ENCODE data around the gene FYCO1. TPM values are rescaled to one million over a fixed set of nuclear protein-coding genes. Genes with fewer than 3 reads are reported as not detected.

FYCO1 gene
- total and polyA plus RNA-seq, 2 donors (not counting 1 experiment from before 2014, with no cell fraction given): 19.2 to 82.2 TPM

GRCh38 chr3:45984331-45985312, 11.0 kb downstream of the FYCO1 start:
- peaks cover 2% of the 10 kb centered on the region for H3K36me3 ChIP-seq (ENCODE audit: control insufficient read depth, insufficient read depth, low read length)
- peak overlapping the region; percentile 94 for H3K27ac ChIP-seq (ENCODE audit: insufficient read depth, low read length)
- H3K79me2 ChIP-seq (ENCODE audit: control insufficient read depth, insufficient read depth, low read length): peaks cover 14% of the 10 kb centered on the region
- TF ChIP-seq EZH2 (IDR thresholded peaks at IDR 0.05; ENCODE audit: low read length, missing control alignments) (no peak), CTCF (conservative IDR thresholded peaks at IDR 0.05 in 1 of 2, IDR thresholded peaks at IDR 0.05 in 1 of 2; ENCODE audit: low read depth in 1 of 2, low read length in 2 of 2) (no peak)
- DNase-seq (ENCODE audit: low read depth in 2 of 2): peak in 1 of 2 donors; percentile 62
- H3K9ac ChIP-seq (ENCODE audit: insufficient read depth, low read length): no peak overlapping the region
- H3K4me1 ChIP-seq (ENCODE audit: control insufficient read depth, extremely low read depth, insufficient read depth, low read length): peaks cover 56% of the 10 kb centered on the region
- H3K9me3 ChIP-seq (ENCODE audit: control insufficient read depth, insufficient read depth, low read depth, low read length): no peaks in the 10 kb centered on the region
- no peak overlapping the region for H3K4me3 ChIP-seq (replicated peaks in 1 of 4; ENCODE audit: control extremely low read depth in 1 of 4, insufficient read depth in 1 of 4, low read depth in 3 of 4, low read length in 4 of 4)
- no peak overlapping the region for H2AFZ ChIP-seq (ENCODE audit: low read length)
- H4K20me1 ChIP-seq (ENCODE audit: control insufficient read depth, extremely low read depth, insufficient read depth, low read length): no peaks in the 10 kb centered on the region
- H3K4me2 ChIP-seq (ENCODE audit: extremely low read depth, insufficient read depth, low read length): peak overlapping the region; percentile 4
- H3K27me3 ChIP-seq (ENCODE audit: control insufficient read depth, insufficient read depth, low read length): no peaks in the 10 kb centered on the region

GRCh38 chr3:45983770-45984169, 11.9 kb downstream of the FYCO1 start:
- H3K4me2 ChIP-seq (ENCODE audit: extremely low read depth, insufficient read depth, low read length): no peak overlapping the region
- H4K20me1 ChIP-seq (ENCODE audit: control insufficient read depth, extremely low read depth, insufficient read depth, low read length): no peaks in the 10 kb centered on the region

More at GRCh38 chr3:45983770-45984169, 11.9 kb downstream of the FYCO1 start:
- no peak overlapping the region for H2AFZ ChIP-seq (ENCODE audit: low read length)
- H3K4me3 ChIP-seq (replicated peaks in 1 of 4; ENCODE audit: control extremely low read depth in 1 of 4, insufficient read depth in 1 of 4, low read depth in 3 of 4, low read length in 4 of 4): no peak overlapping the region
- no peak overlapping the region for H3K27ac ChIP-seq (ENCODE audit: insufficient read depth, low read length)
- peaks cover 50% of the 10 kb centered on the region for H3K4me1 ChIP-seq (ENCODE audit: control insufficient read depth, extremely low read depth, insufficient read depth, low read length)
- DNase-seq (ENCODE audit: low read depth in 2 of 2): no peak
- H3K79me2 ChIP-seq (ENCODE audit: control insufficient read depth, insufficient read depth, low read length): peaks cover 14% of the 10 kb centered on the region
- no peak for TF ChIP-seq EZH2 (IDR thresholded peaks at IDR 0.05; ENCODE audit: low read length, missing control alignments)
- no peak for TF ChIP-seq CTCF (conservative IDR thresholded peaks at IDR 0.05 in 1 of 2, IDR thresholded peaks at IDR 0.05 in 1 of 2; ENCODE audit: low read depth in 1 of 2, low read length in 2 of 2)
- H3K9ac ChIP-seq (ENCODE audit: insufficient read depth, low read length): no peak overlapping the region
- peaks cover 7% of the 10 kb centered on the region for H3K36me3 ChIP-seq (ENCODE audit: control insufficient read depth, insufficient read depth, low read length)
- no peaks in the 10 kb centered on the region for H3K9me3 ChIP-seq (ENCODE audit: control insufficient read depth, insufficient read depth, low read depth, low read length)
- H3K27me3 ChIP-seq (ENCODE audit: control insufficient read depth, insufficient read depth, low read length): no peaks in the 10 kb centered on the region

All from fibroblast of lung (primary cell).